Stimulated activated naive CD8-positive, alpha-beta T cell treated with anti-CD3 and anti-CD28 coated beads, Interleukin-15, Interleukin-2, amounts not matched to agents 100 U/mL and 50 U/mL, for 24 hours (primary cell): Measurements from ENCODE around the gene SERPINA1.
"Not testable (repeated sequence)": the region's sequence is repeated elsewhere in the genome, so short reads cannot be mapped to it uniquely, and the experiment has no call there.

Experiments used
- ATAC-seq: fragments of 150-1000 bp; cut with Tn5 transposase; one replicate; pipeline ENCODE4 v1.10.0; 2021
- DNase-seq: peaks from one replicate; pipeline ENCODE4 v3.0.0; 2021

SERPINA1 gene

GRCh38 chr14:94369766-94370523 lies 18.5 kb downstream of the SERPINA1 start:
- DNase-seq, ATAC-seq: not testable (repeated sequence)

GRCh38 chr14:94368956-94369355 lies 19.4 kb downstream of the SERPINA1 start:
- no peak for ATAC-seq
- DNase-seq: no peak

- no peak for DNase-seq
- ATAC-seq: no peak
Observed at GRCh38 chr14:94368243-94368590, 20.2 kb downstream of the SERPINA1 start.

GRCh38 chr14:94367347-94368242 lies 20.8 kb downstream of the SERPINA1 start:
- ATAC-seq: no peak
- DNase-seq: no peak

DNA sequence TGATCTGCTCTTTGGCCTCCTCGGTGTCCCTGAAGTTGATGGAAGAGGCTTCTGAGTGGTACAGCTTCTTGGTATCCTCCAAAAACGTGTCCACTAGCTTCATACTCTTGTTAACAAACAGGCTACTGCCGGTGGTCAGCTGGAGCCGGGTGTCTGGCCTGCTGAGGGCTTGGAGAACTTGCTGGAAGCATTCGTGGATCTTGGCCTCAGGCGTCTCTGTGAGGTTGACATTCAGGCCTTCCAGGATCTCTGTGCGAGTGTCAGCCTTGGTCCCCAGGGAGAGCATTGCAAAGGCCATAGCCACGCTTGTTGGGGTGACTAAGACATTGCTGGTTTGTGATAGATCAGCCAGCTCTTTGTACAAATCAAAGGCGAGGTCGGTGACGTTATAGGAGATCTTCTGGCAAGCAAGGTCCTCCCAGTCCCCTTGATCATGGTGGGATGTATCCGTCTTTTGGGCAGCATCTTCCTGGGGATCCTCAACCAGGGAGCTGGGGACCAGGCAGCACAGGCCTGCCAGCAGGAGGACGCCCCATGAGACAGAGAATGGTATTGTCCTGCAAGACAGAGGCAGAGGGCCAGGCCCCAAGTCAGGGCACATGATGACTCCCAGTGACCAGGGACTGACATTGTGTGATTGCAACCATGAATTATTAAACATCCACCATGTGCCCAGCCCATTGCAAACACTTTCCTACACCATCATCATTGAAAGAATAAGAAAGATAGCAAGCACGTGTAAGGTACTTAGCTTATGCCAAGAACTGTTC lies 22.1 kb downstream of the SERPINA1 start, which contains the start of gene SERPINA2:
SERPINA2 (minus strand) TSS at position 553 of the 770 bp plus-strand sequence.
- DNase-seq (no peak), ATAC-seq (no peak)

- DNase-seq (no peak), ATAC-seq (no peak)
Observed at GRCh38 chr14:94365624-94366023, 22.8 kb downstream of the SERPINA1 start.

DNA sequence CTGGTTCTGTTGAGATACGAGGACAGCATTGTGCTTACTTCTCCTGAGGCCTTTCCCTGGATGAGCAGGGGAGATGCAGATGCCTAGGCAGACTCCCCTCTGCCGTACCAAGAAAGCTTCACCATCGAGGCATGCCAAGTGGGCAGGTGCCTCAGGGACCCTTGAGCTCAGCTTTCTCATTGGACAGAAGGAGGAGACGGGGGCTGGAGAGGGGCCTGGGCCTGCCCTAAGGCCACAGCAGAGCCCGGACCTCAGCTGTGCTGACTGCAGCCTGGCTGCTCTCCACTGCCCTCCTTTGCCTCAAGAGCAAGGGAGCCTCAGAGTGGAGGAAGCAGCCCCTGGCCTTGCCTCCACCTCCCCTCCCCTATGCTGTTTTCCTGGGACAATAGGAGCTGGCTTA lies 23.4 kb downstream of the SERPINA1 start:
- ATAC-seq (no peak), DNase-seq (no peak)

DNA sequence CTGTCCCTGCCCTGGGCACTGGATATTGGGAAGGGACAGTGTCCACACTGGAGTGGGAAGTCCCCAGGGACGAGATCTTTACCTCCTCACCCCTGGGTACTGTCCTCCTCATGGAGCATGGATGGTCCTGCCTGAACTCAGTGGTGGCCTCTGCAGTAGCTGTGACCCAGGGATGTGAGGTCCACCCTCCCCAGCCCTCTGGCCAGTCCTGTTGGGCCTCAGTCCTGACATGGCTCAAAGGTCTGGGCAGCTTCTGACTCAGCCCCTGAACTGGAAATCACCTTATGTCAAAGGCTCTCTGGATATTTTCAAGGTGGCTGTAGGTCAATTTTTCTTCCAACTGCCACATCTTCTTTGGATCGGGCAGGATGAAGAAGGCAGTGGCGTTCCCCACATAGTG lies 24.4 kb downstream of the SERPINA1 start:
- no peak for DNase-seq

GRCh38 chr14:94363151-94363624 lies 25.2 kb downstream of the SERPINA1 start:
- ATAC-seq (no peak), DNase-seq (no peak)

More for the DNA sequence above, 24.4 kb downstream of the SERPINA1 start:
- ATAC-seq: no peak

DNA sequence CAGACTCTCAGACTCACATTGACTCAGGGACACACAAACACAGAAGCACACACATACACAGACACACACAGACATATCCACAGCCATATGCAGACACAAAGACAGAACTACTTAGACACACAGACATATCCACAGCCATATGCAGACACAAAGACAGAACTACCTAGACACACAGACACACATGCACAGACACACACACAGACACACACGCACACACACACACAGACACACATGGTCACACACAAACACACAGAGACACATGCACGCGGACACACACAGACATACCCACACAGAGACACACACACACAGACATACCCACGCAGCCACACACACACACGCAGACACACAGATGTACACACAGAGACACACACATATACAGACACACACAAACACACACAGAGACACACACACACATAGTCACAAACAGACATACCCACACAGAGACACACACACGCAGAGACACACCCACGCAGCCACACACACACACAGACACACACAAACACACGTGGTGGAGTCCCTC lies 25.7 kb downstream of the SERPINA1 start:
- ATAC-seq: no peak
- no peak for DNase-seq

GRCh38 chr14:94361682-94362081 lies 26.7 kb downstream of the SERPINA1 start:
- ATAC-seq: no peak
- no peak for DNase-seq

DNA sequence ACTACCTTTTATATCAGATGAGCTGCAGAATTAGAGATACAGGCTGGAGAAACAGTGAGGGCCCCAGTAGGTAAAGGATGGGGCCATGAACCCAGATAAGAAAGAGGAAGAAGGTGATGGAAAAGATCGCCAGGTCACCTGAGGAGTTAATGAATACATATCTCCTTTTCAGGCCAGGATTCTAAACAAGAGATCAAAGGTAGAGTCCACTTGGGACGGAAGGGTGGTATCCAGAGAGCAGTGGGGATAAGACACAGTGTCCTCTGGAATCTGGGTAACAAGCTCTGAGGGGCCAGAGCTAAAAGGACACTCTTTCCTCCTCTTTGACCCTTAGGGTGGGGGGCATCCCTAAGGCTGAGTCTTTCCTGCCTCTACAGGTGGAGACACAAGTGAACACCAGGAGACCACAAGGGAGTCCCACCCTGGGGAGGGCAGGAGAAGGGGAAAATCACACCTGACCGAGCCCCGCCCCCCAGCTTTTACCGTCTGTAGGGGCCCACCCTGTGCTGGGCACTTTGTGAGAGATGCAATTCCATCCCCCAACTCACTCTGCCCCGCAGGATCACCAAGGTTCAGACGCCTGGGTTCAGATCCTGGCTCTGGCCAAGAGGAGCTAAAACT lies 27.3 kb downstream of the SERPINA1 start:
- ATAC-seq (no peak), DNase-seq (no peak)

DNA sequence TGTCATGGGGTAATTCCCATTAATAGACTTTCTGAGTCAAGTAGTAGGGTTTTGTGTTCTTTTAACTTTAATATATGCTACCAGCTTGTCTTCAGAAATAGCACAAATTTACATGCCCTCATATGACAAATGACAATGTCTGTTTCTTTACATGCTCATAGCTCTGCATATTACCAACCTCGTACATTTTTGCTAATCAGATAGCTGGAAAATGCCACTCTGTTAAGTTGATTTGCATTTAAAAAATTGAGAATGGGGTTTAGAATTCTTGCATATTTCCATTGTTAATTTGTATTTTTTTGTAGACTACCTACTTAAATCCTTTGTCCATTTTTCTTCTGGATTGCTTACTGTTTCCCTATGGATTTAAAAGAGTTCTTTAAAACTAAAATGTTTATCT lies 31.2 kb downstream of the SERPINA1 start:
- ATAC-seq (no peak), DNase-seq (no peak)

DNA sequence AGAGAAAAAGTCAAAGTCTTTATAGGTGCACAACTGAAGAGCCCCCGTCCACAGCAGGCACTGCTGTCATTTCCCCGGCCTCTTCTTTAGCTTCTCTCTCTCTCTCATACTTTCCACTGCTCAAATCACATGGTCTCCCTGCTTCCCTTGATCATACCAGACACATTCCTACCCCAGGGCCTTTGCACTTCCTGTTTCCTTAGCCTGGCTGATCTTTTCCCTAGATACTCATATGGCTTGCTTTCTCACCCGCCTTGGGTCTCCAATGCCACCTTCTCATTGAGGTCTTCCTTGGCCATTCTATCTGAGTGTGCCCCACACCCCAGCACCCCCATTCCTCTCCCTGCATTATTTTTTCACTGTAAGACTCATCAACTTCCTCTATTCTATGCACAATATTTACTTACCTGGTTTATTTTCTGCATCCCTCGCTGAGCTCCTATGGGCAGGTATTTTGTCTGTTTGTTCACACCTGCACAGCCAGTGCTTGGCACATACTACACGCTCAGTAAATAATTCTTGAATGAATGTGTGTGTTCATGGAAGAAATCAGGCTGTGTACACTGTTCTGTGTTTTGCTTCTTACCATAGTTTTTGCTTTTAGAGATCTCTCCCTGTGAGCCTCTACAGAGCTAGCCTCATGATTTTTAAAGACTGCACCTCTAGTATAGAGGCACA lies 31.9 kb downstream of the SERPINA1 start:
- ATAC-seq (no peak), DNase-seq (no peak)

GRCh38 chr14:94355191-94355794 lies 33.1 kb downstream of the SERPINA1 start:
- DNase-seq: no peak
- no peak for ATAC-seq

GRCh38 chr14:94354638-94355185 lies 33.7 kb downstream of the SERPINA1 start:
- ATAC-seq: no peak
- DNase-seq: no peak

- ATAC-seq, DNase-seq: not testable (repeated sequence)
Observed at GRCh38 chr14:94354190-94354589, 34.2 kb downstream of the SERPINA1 start.

GRCh38 chr14:94349276-94349675 lies 39.1 kb downstream of the SERPINA1 start:
- DNase-seq (no peak), ATAC-seq (no peak)

GRCh38 chr14:94348836-94349235 lies 39.6 kb downstream of the SERPINA1 start:
- ATAC-seq (no peak), DNase-seq (no peak)

- no peak for ATAC-seq
- DNase-seq: no peak
Observed at GRCh38 chr14:94346841-94347240, 41.6 kb downstream of the SERPINA1 start.
